Thymus (tissue), 11 donors: ENCODE measurements around the gene ANKRD34C. TPM values are rescaled to one million over a fixed set of nuclear protein-coding genes. Genes with fewer than 3 reads are reported as not detected.
"Not testable (repeated sequence)": the region's sequence is repeated elsewhere in the genome, so short reads cannot be mapped to it uniquely, and the experiment has no call there.

ENCODE experiments used
- DNase-seq, 9 donors: peaks; one replicate each; pipeline ENCODE4 v3.0.0-alpha.2; 2013; ENCODE audit warnings: low spot score in 9 of 9, low read depth in 6 of 9, missing footprints in 1 of 9
- H3K27ac ChIP-seq, 2 donors: one replicate each; pipeline ENCODE4 v1.5.1; 2013; ENCODE audit warnings: control low read depth in 1 of 2, low read depth in 1 of 2, low read length in 1 of 2, mild to moderate bottlenecking in 1 of 2, moderate library complexity in 1 of 2
- H3K27me3 ChIP-seq, 2 donors: one replicate each; pipeline ENCODE4 v1.5.1; 2013; ENCODE audit warnings: low read length in 1 of 2; ENCODE audit not compliant: control insufficient read depth in 2 of 2, insufficient read depth in 1 of 2
- H3K36me3 ChIP-seq, 2 donors: one replicate each; pipeline ENCODE4 v1.5.1; 2013; ENCODE audit warnings: low read length in 1 of 2, mild to moderate bottlenecking in 1 of 2, moderate library complexity in 1 of 2; ENCODE audit not compliant: control insufficient read depth in 2 of 2, insufficient read depth in 2 of 2
- H3K4me1 ChIP-seq, 2 donors: one replicate each; pipeline ENCODE4 v1.5.1; 2013; ENCODE audit warnings: low read length in 2 of 2; ENCODE audit not compliant: control insufficient read depth in 2 of 2, insufficient read depth in 2 of 2
- H3K4me3 ChIP-seq, 2 donors: one replicate each; pipeline ENCODE4 v1.5.1; 2013; ENCODE audit warnings: low read length in 2 of 2, control low read depth in 1 of 2, mild to moderate bottlenecking in 1 of 2
- H3K9me3 ChIP-seq, 2 donors: one replicate each; pipeline ENCODE4 v1.5.1; 2013; ENCODE audit warnings: low read length in 1 of 2, mild to moderate bottlenecking in 1 of 2; ENCODE audit not compliant: control insufficient read depth in 2 of 2, insufficient read depth in 1 of 2
- WGBS: extraction: QIAGEN DNeasy Blood & Tissue Kit; methylation state at CpG from one replicate; pipeline ENCODE4 v1.1.7; 2013; 5-methylcytosine and 5-hydroxymethylcytosine counted together
- polyA plus RNA-seq: library from polyadenylated mRNA; stranded (reverse); fragments of 200-250 nt; gene quantifications from one replicate; pipeline ENCODE4 v1.2.3, GENCODE V29; 2013
- total RNA-seq: library from RNA; stranded (reverse); fragments of 120-200 nt; gene quantifications from one replicate; pipeline ENCODE4 v1.2.4, GENCODE V29; 2013
- donor health status: healthy.

ANKRD34C gene
- total and polyA plus RNA-seq, 2 donors, result under 0.01 to 0.07 TPM

- H3K4me1 ChIP-seq, result not testable (repeated sequence)
- H3K36me3 ChIP-seq, result peaks cover 39 to 52% of the 10 kb centered on the region in 2 donors
- WGBS, result 99% methylated on average over 9 of the region's 9 CpGs
Measured at GRCh38 chr15:79319973-79320372, 37.5 kb downstream of the ANKRD34C start.

GRCh38 chr15:79321876-79322275 is 39.4 kb downstream of the ANKRD34C start:
- no peak overlapping the region for H3K27ac ChIP-seq
- peaks cover 26 to 37% of the 10 kb centered on the region in 2 donors for H3K36me3 ChIP-seq
- H3K27me3 ChIP-seq, result no peaks in the 10 kb centered on the region
- no peaks in the 10 kb centered on the region for H3K9me3 ChIP-seq
- no peak for DNase-seq
- no peak overlapping the region for H3K4me3 ChIP-seq
- 96% methylated on average over 14 of the region's 14 CpGs for WGBS
- H3K4me1 ChIP-seq, result no peaks in the 10 kb centered on the region

More at GRCh38 chr15:79319973-79320372, 37.5 kb downstream of the ANKRD34C start:
- DNase-seq, H3K27ac ChIP-seq, H3K4me3 ChIP-seq, H3K9me3 ChIP-seq, H3K27me3 ChIP-seq: not testable (repeated sequence)

- no peaks in the 10 kb centered on the region for H3K4me1 ChIP-seq
- no peak for DNase-seq
- no peaks in the 10 kb centered on the region for H3K27me3 ChIP-seq
- H3K36me3 ChIP-seq, result peaks cover 24 to 37% of the 10 kb centered on the region in 2 donors
- no peak overlapping the region for H3K27ac ChIP-seq
- H3K4me3 ChIP-seq, result no peak overlapping the region
- H3K9me3 ChIP-seq, result no peaks in the 10 kb centered on the region
- 98% methylated on average over 3 of the region's 3 CpGs for WGBS
Measured at GRCh38 chr15:79322306-79322705, 39.8 kb downstream of the ANKRD34C start.

GRCh38 chr15:79322945-79323344 is 40.4 kb downstream of the ANKRD34C start:
- H3K4me1 ChIP-seq, result no peaks in the 10 kb centered on the region
- H3K9me3 ChIP-seq, result no peaks in the 10 kb centered on the region
- peaks cover 23 to 30% of the 10 kb centered on the region in 2 donors for H3K36me3 ChIP-seq
- no peak for DNase-seq
- no peak overlapping the region for H3K4me3 ChIP-seq
- H3K27me3 ChIP-seq, result no peaks in the 10 kb centered on the region
- 85% methylated on average over 6 of the region's 6 CpGs for WGBS
- no peak overlapping the region for H3K27ac ChIP-seq

- Histone ChIP-seq H3K9me3 (no peaks in the 10 kb centered on the region), H3K27ac (no peak overlapping the region), H3K36me3 (peaks cover 0 to 9% of the 10 kb centered on the region in 2 donors), H3K4me3 (no peak overlapping the region), H3K4me1 (no peaks in the 10 kb centered on the region), H3K27me3 (no peaks in the 10 kb centered on the region)
- 84% methylated on average over 2 of the region's 2 CpGs for WGBS
- DNase-seq, result no peak
Measured at GRCh38 chr15:79329171-79329611, 46.7 kb downstream of the ANKRD34C start.

Other genes starting within 250 kb of the ANKRD34C start
- gene RASGRF1, start 191.9 kb upstream of the ANKRD34C start, total RNA-seq, result 0.47 TPM
- gene RASGRF1, start 191.9 kb upstream of the ANKRD34C start, polyA plus RNA-seq, result 0.52 TPM
- 45.3 TPM for gene TMED3, start 28.4 kb downstream of the ANKRD34C start, total RNA-seq
- 59.0 TPM for gene TMED3, start 28.4 kb downstream of the ANKRD34C start, polyA plus RNA-seq
- gene MINAR1, start 149.6 kb downstream of the ANKRD34C start, total RNA-seq, result 0.38 TPM
- 0.37 TPM for gene MINAR1, start 149.6 kb downstream of the ANKRD34C start, polyA plus RNA-seq